ENCODE data around the gene RAPGEF4. TPM values are rescaled to one million over a fixed set of nuclear protein-coding genes. Genes with fewer than 3 reads are reported as not detected.

RAPGEF4 gene
- total and polyA plus RNA-seq, 2 of the 13 experiments (the other 11 are each of a cell fraction or from before 2014, with no cell fraction given) = 0.78 to 0.91 TPM

GRCh38 chr2:172921532-172922236 lies 186.0 kb downstream of the RAPGEF4 start (continued):
- TF ChIP-seq POGK (CRISPR knock-in tag; conservative IDR thresholded peaks at IDR 0.05) (no peak), RBM22 (optimal IDR thresholded peaks at IDR 0.05; ENCODE audit: low read length) (no peak), ZMYM3 (CRISPR knock-in tag; IDR thresholded peaks at IDR 0.05) (no peak), ZNF660 (CRISPR knock-in tag; IDR thresholded peaks at IDR 0.05; ENCODE audit: borderline replicate concordance, low read depth) (no peak), RARA (CRISPR knock-in tag; IDR thresholded peaks at IDR 0.05) (no peak), SP4 (CRISPR knock-in tag; IDR thresholded peaks at IDR 0.05) (no peak), ZNF768 (CRISPR knock-in tag; IDR thresholded peaks at IDR 0.05) (no peak), RFX5 (IDR thresholded peaks at IDR 0.05; ENCODE audit: low read depth, low read length) (no peak), FUBP1 (CRISPR knock-in tag; IDR thresholded peaks at IDR 0.05; ENCODE audit: borderline replicate concordance) (no peak), DNMT1 (CRISPR knock-in tag; IDR thresholded peaks at IDR 0.05) (no peak), ZBTB49 (CRISPR knock-in tag; IDR thresholded peaks at IDR 0.05; ENCODE audit: borderline replicate concordance) (no peak)

All from HepG2 (cell line).